ENCODE data around the gene ZNF784. TPM values are rescaled to one million over a fixed set of nuclear protein-coding genes. Genes with fewer than 3 reads are reported as not detected.

ZNF784 gene
- total RNA-seq, 1 experiment from 2014 or later, result 3.1 TPM

DNA sequence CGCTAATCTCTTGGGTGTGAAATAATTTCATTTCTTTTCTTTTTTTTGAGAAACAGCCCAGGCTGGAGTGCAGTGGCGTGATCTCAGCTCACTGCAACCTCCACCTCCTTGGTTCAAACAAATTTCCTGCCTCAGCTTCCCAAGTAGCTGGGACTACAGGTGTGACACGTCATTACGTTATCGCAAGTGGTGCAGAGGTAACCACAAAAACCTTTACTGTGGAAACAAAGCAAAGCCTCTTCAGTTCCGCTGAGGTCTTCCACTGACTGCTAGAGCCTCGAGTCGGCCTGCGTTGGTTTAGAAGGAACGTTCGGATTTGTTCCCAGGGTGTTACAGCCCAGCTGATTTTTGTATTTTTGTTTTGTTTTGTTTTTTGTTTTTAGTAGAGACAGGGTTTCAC, 2.0 kb upstream of the ZNF784 start:
- H3K36me3 Mint-ChIP-seq (ENCODE audit: insufficient read depth, unreplicated experiment), result no peaks in the 10 kb centered on the region
- no TSS peak for BruUV-seq (replicated peaks)
- H3K4me3 Mint-ChIP-seq (ENCODE audit: unreplicated experiment), result no peak overlapping the region
- ChIA-PET POLR2A (interaction anchor here (0.7 to 1.5 kb wide), 3 partner anchors 13 to 150 kb away, joined by 3 to 5 read pairs (median 3); partner anchors contain the start of gene ZNF628), CTCF (interaction anchor here (0.5 to 3.5 kb wide), 14 partner anchors 12 to 1456 kb away, joined by 3 to 25 read pairs (median 4); partner anchors contain the start of gene ZNF865)
- intact Hi-C loops (cut with micrococcal nuclease), result no loop called here
- no peaks in the 10 kb centered on the region for H3K27me3 Mint-ChIP-seq (ENCODE audit: insufficient read depth, unreplicated experiment)
- H3K4me1 Mint-ChIP-seq (ENCODE audit: insufficient read depth, unreplicated experiment), result peaks cover 10% of the 10 kb centered on the region
- TF ChIP-seq, protein P1, sequence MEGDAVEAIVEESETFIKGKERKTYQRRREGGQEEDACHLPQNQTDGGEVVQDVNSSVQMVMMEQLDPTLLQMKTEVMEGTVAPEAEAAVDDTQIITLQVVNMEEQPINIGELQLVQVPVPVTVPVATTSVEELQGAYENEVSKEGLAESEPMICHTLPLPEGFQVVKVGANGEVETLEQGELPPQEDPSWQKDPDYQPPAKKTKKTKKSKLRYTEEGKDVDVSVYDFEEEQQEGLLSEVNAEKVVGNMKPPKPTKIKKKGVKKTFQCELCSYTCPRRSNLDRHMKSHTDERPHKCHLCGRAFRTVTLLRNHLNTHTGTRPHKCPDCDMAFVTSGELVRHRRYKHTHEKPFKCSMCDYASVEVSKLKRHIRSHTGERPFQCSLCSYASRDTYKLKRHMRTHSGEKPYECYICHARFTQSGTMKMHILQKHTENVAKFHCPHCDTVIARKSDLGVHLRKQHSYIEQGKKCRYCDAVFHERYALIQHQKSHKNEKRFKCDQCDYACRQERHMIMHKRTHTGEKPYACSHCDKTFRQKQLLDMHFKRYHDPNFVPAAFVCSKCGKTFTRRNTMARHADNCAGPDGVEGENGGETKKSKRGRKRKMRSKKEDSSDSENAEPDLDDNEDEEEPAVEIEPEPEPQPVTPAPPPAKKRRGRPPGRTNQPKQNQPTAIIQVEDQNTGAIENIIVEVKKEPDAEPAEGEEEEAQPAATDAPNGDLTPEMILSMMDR (IDR thresholded peaks at IDR 0.05; ENCODE audit: unreplicated experiment), result no peak
- DNase-seq (ENCODE audit: unreplicated experiment), result no peak
- H3K9me3 Mint-ChIP-seq (ENCODE audit: unreplicated experiment), result no peaks in the 10 kb centered on the region
- no peak overlapping the region for H3K27ac Mint-ChIP-seq (ENCODE audit: low read depth, unreplicated experiment)

GRCh38 chr19:55625004-55625326, 599 bp upstream of the ZNF784 start:
- peaks cover 10% of the 10 kb centered on the region for H3K4me1 Mint-ChIP-seq (ENCODE audit: insufficient read depth, unreplicated experiment)
- no TSS peak for BruUV-seq (replicated peaks)
- CTCF ChIA-PET, result interaction anchor here (0.6 to 3.3 kb wide), 9 partner anchors 9 to 1503 kb away, joined by 3 to 12 read pairs (median 5); no protein-coding TSS in a partner anchor
- peak overlapping the region; percentile 99 for H3K27ac Mint-ChIP-seq (ENCODE audit: low read depth, unreplicated experiment)
- H3K27me3 Mint-ChIP-seq (ENCODE audit: insufficient read depth, unreplicated experiment), result no peaks in the 10 kb centered on the region
- TF ChIP-seq, protein P1 (IDR thresholded peaks at IDR 0.05; ENCODE audit: unreplicated experiment), result no peak
- H3K9me3 Mint-ChIP-seq (ENCODE audit: unreplicated experiment), result no peaks in the 10 kb centered on the region
- peaks cover 8% of the 10 kb centered on the region for H3K36me3 Mint-ChIP-seq (ENCODE audit: insufficient read depth, unreplicated experiment)
- intact Hi-C loops (cut with micrococcal nuclease), result no loop called here
- no peak for DNase-seq (ENCODE audit: unreplicated experiment)
- H3K4me3 Mint-ChIP-seq (ENCODE audit: unreplicated experiment), result peak overlapping the region; percentile 91
- POLR2A ChIA-PET, result interaction anchor here (0.9 to 3.2 kb wide), 8 partner anchors 8 to 149 kb away, joined by 3 to 15 read pairs (median 4); partner anchors contain the start of genes FIZ1, U2AF2, ZNF524 and ZNF628

DNA sequence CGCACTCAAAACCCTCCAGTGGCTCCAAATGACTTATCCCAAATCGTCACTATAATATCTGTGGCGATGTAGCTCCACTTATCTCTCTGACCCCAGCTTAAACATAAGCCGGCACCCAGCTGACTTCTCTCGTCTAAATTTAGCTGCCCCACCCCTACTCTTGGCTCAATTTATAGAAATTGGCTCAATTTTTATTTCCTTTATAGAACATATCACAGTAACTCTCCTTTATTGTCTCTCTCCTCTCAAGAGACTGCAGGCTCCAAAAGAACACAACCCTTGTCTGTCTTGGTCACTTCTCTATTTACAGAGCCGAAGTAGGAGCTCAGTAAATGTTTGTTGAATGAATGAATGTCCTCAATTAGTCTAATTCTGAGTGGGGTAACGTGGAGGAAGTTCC, 805 bp downstream of the ZNF784 start:
- no peak for DNase-seq (ENCODE audit: unreplicated experiment)
- Mint-ChIP-seq H3K36me3 (ENCODE audit: insufficient read depth, unreplicated experiment) (peaks cover 16% of the 10 kb centered on the region), H3K27ac (ENCODE audit: low read depth, unreplicated experiment) (peak overlapping the region; percentile 99), H3K9me3 (ENCODE audit: unreplicated experiment) (no peaks in the 10 kb centered on the region), H3K27me3 (ENCODE audit: insufficient read depth, unreplicated experiment) (no peaks in the 10 kb centered on the region), H3K4me3 (ENCODE audit: unreplicated experiment) (peak overlapping the region; percentile 91), H3K4me1 (ENCODE audit: insufficient read depth, unreplicated experiment) (peaks cover 10% of the 10 kb centered on the region)
- CTCF ChIA-PET, result interaction anchor here (0.6 to 2.0 kb wide), 6 partner anchors 9 to 287 kb away, joined by 3 to 7 read pairs (median 5); partner anchors contain the start of gene ZNF865
- POLR2A ChIA-PET, result interaction anchor here (0.7 to 3.2 kb wide), 6 partner anchors 14 to 231 kb away, joined by 3 to 15 read pairs (median 6); partner anchors contain the start of genes U2AF2 and ZNF865
- TSS peak; percentile 36 for BruUV-seq (replicated peaks)
- TF ChIP-seq, protein P1 (IDR thresholded peaks at IDR 0.05; ENCODE audit: unreplicated experiment), result no peak
- intact Hi-C loops (cut with micrococcal nuclease), result no loop called here

DNA sequence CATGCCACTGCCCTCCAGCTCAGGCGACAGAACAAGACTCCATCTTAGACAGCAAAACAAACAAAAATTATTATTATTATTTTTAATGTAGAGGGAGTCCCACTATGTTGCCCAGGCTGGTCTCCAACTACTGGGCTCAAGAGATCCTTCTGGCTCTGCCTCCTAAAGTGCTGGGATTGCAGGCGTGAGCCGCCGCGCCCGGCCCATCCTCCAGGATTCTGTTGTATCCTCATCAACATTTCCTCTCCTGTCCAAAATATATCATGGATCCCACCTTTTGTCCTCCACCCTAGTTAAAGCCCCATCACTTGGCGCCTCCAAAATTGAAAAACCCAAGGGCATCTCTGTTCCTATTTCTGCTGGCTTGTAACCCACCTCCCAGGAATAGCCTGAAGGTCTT, 1.2 kb downstream of the ZNF784 start:
- ChIA-PET CTCF (interaction anchor here (0.6 to 1.8 kb wide), 5 partner anchors 10 to 286 kb away, joined by 3 to 6 read pairs (median 4); partner anchors contain the start of gene ZNF865), POLR2A (interaction anchor here (0.7 to 3.2 kb wide), 4 partner anchors 14 to 231 kb away, joined by 3 to 15 read pairs (median 6); partner anchors contain the start of gene ZNF865)
- peaks cover 10% of the 10 kb centered on the region for H3K4me1 Mint-ChIP-seq (ENCODE audit: insufficient read depth, unreplicated experiment)
- H3K27me3 Mint-ChIP-seq (ENCODE audit: insufficient read depth, unreplicated experiment), result no peaks in the 10 kb centered on the region
- H3K4me3 Mint-ChIP-seq (ENCODE audit: unreplicated experiment), result peak overlapping the region; percentile 91
- no peak overlapping the region for H3K27ac Mint-ChIP-seq (ENCODE audit: low read depth, unreplicated experiment)
- H3K36me3 Mint-ChIP-seq (ENCODE audit: insufficient read depth, unreplicated experiment), result peaks cover 17% of the 10 kb centered on the region
- DNase-seq (ENCODE audit: unreplicated experiment), result no peak
- BruUV-seq (replicated peaks), result no TSS peak
- TF ChIP-seq, protein P1 (IDR thresholded peaks at IDR 0.05; ENCODE audit: unreplicated experiment), result no peak
- no peaks in the 10 kb centered on the region for H3K9me3 Mint-ChIP-seq (ENCODE audit: unreplicated experiment)
- intact Hi-C loops (cut with micrococcal nuclease), result no loop called here
